ENCODE measurements around the gene RMP24.

RMP24 gene

GRCh38 chr18:36025025-36025424 lies 52.5 kb downstream of the RMP24 start:
- in situ Hi-C loops (cut with MboI; ENCODE audit: low sequenced_read_pairs) = no loop called here

GRCh38 chr18:36028859-36029258 lies 56.4 kb downstream of the RMP24 start:
- in situ Hi-C loops (cut with MboI; ENCODE audit: low sequenced_read_pairs) = no loop called here
